A549 (cell line): ENCODE results near the gene CNIH2. TPM values are rescaled to one million over a fixed set of nuclear protein-coding genes. Genes with fewer than 3 reads are reported as not detected.
A peak's percentile ranks its signal among the peaks of the same experiment; 100 is the strongest.

Experiments used
- ATAC-seq, 2 experiments: fragments of 200-7000 bp in 1 of 2; fragments of >200 bp in 1 of 2; cut with Nextera tagmentation in 1 of 2; cut with Tn5 transposase in 1 of 2; 3 replicates each; pipeline versions ENCODE4 v1.8.0 to v1.9.1; 2018 to 2020; ENCODE audit warnings: mild to moderate bottlenecking in 1 of 2, moderate library complexity in 1 of 2
- CTCF ChIA-PET: fragments of 300-600 bp; sonication (Branson Sonifier 250); formaldehyde crosslinking; extraction: SDS; loops from one replicate; lab custom pipeline; 2021; ENCODE audit warnings: antibody characterized with exemption, inconsistent platforms; lab: Yijun Ruan, JAX
- POLR2A ChIA-PET: fragments of 350-600 bp; formaldehyde crosslinking; extraction: SDS; loops from one replicate; lab custom pipeline; 2021; ENCODE audit warnings: antibody characterized with exemption, inconsistent platforms; lab: Yijun Ruan, JAX
- DNase-seq, 2 experiments: peaks; one replicate each; pipeline versions ENCODE4 v3.0.0 to v3.0.0-alpha.2; 2011 to 2016; ENCODE audit warnings: low read depth in 1 of 2, low spot score in 1 of 2
- FAIRE-seq: peaks from 2 replicates; lab custom pipeline; 2011; peaks lifted over from hg19 to GRCh38; lab: Jason Lieb, UNC
- H3K27ac ChIP-seq, 2 experiments: fragments of >200 bp; sonication (Bioruptor Twin); formaldehyde crosslinking; 3 replicates each; pipeline ENCODE4 v1.5.1; 2016 to 2017
- H3K4me1 ChIP-seq: fragments of >200 bp; sonication (Bioruptor Twin); formaldehyde crosslinking; 3 replicates; pipeline ENCODE4 v1.6.1; 2016
- H3K4me2 ChIP-seq: fragments of >200 bp; sonication (Bioruptor Twin); formaldehyde crosslinking; 3 replicates; pipeline ENCODE4 v1.6.1; 2016
- H3K4me3 ChIP-seq: fragments of >200 bp; sonication (Bioruptor Twin); formaldehyde crosslinking; 3 replicates; pipeline ENCODE4 v1.5.1; 2016
- H3K9me3 ChIP-seq: fragments of >200 bp; sonication (Bioruptor Twin); formaldehyde crosslinking; 3 replicates; pipeline ENCODE4 v1.6.1; 2016
- CBX8 ChIP-seq: fragments of 200-600 bp; sonication (generic); IDR thresholded peaks from 2 replicates; pipeline ENCODE4 v1.6.1; 2016
- ESRRA ChIP-seq: fragments of 150-350 bp; IDR thresholded peaks from 2 replicates; pipeline ENCODE4 v1.6.1; 2014; ENCODE audit warnings: mild to moderate bottlenecking, low read length, borderline replicate concordance
- HDAC2 ChIP-seq: fragments of 200-600 bp; sonication (generic); IDR thresholded peaks from 2 replicates; pipeline ENCODE4 v1.6.1; 2016
- HOXB5 ChIP-seq: fragments of 250-450 bp; sonication (Bioruptor Pico); IDR thresholded peaks from 2 replicates; pipeline ENCODE4 v1.5.0; 2020; ENCODE audit warnings: mild to moderate bottlenecking, moderate library complexity
- JUN ChIP-seq, 2 experiments: fragments of >200 bp; sonication (Bioruptor Twin); formaldehyde crosslinking; IDR thresholded peaks; 2 replicates in 1 of 2; 3 replicates in 1 of 2; pipeline ENCODE4 v1.6.1; 2016 to 2017
- JUNB ChIP-seq: fragments of >200 bp; sonication (Bioruptor Twin); formaldehyde crosslinking; IDR thresholded peaks from 2 replicates; pipeline ENCODE4 v1.6.1; 2016
- KDM1A ChIP-seq: fragments of 200-600 bp; sonication (generic); IDR thresholded peaks from 2 replicates; pipeline ENCODE4 v1.6.1; 2016; ENCODE audit warnings: low read depth, mild to moderate bottlenecking
- KDM5A ChIP-seq: fragments of 200-600 bp; sonication (generic); IDR thresholded peaks from 2 replicates; pipeline ENCODE4 v1.6.1; 2016; ENCODE audit warnings: antibody characterized with exemption, mild to moderate bottlenecking
- MAFK ChIP-seq: fragments of 450-650 bp; IDR thresholded peaks from 2 replicates; pipeline ENCODE4 v1.6.1; 2014; ENCODE audit not compliant: partially characterized antibody
- MAZ ChIP-seq: fragments of 150-350 bp; IDR thresholded peaks from 2 replicates; pipeline ENCODE4 v1.6.1; 2014; ENCODE audit warnings: antibody characterized with exemption, low read depth, low read length, borderline replicate concordance
- MYC ChIP-seq: IDR thresholded peaks from 2 replicates; pipeline ENCODE4 v1.6.1; 2012; ENCODE audit warnings: mild to moderate bottlenecking, inconsistent platforms, low read length, improper control_type of control experiment, borderline replicate concordance
- NFE2L2 ChIP-seq: fragments of 150-350 bp; conservative IDR thresholded peaks from 2 replicates; pipeline ENCODE4 v1.6.1; 2014; ENCODE audit warnings: low read length
- NPAS2 ChIP-seq: fragments of 250-450 bp; sonication (Bioruptor Pico); IDR thresholded peaks from 2 replicates; pipeline ENCODE4 v1.8.0; 2022; ENCODE audit warnings: mild to moderate bottlenecking, moderate library complexity, borderline replicate concordance
- POLR2A ChIP-seq: IDR thresholded peaks from 2 replicates; pipeline ENCODE4 v1.6.1; 2012; ENCODE audit warnings: mild to moderate bottlenecking, low read length
- POLR2AphosphoS2 ChIP-seq: conservative IDR thresholded peaks from 2 replicates; pipeline ENCODE4 v1.6.1; 2012; ENCODE audit warnings: low read length, improper control_type of control experiment, inconsistent platforms
- RARB ChIP-seq: fragments of 250-450 bp; sonication (Bioruptor Pico); IDR thresholded peaks from 2 replicates; pipeline ENCODE4 v1.8.0; 2021; ENCODE audit warnings: mild to moderate bottlenecking, moderate library complexity
- RFX5 ChIP-seq: fragments of 450-650 bp; IDR thresholded peaks from 2 replicates; pipeline ENCODE4 v1.7.1; 2014; ENCODE audit warnings: antibody characterized with exemption, mild to moderate bottlenecking, moderate library complexity
- RNF2 ChIP-seq: fragments of 200-600 bp; sonication (generic); IDR thresholded peaks from 2 replicates; pipeline ENCODE4 v1.6.1; 2016; ENCODE audit warnings: low read depth, mild to moderate bottlenecking, antibody characterized with exemption, moderate library complexity, borderline replicate concordance
- SREBF2 ChIP-seq: fragments of 450-650 bp; IDR thresholded peaks from 2 replicates; pipeline ENCODE4 v1.6.1; 2014; ENCODE audit warnings: mild to moderate bottlenecking, moderate library complexity
- TFCP2L1 ChIP-seq: fragments of 250-450 bp; sonication (Bioruptor Pico); IDR thresholded peaks from 2 replicates; pipeline ENCODE4 v1.5.0; 2021; ENCODE audit warnings: mild to moderate bottlenecking
- WGBS: methylation state at CpG from one replicate; pipeline ENCODE4 v1.1.6; 2017; ENCODE audit errors: missing lambda C conversion rate; 5-methylcytosine and 5-hydroxymethylcytosine counted together
- polyA plus RNA-seq, 4 experiments: library from polyadenylated mRNA; depleted of rRNA in 3 of 4; stranded (reverse); fragments of >200 nt; fragmentation: RNase III in 1 of 4; extraction: RNeasy Plus Mini Kit Qiagen cat#74134 plus additional on column Dnase treatment in 1 of 4; gene quantifications; 2 replicates in 3 of 4; 3 replicates in 1 of 4; pipeline ENCODE4 v1.2.3, GENCODE V29; 2011 to 2017
- TF ChIP-seq, protein P1 (sequence below): fragments of >200 bp; sonication (Bioruptor Twin); formaldehyde crosslinking; IDR thresholded peaks from 3 replicates; pipeline ENCODE4 v1.5.1; 2016
- TF ChIP-seq, protein P2 (sequence below): fragments of >200 bp; sonication (Bioruptor Twin); formaldehyde crosslinking; IDR thresholded peaks from 3 replicates; pipeline ENCODE4 v1.6.1; 2016
- TF ChIP-seq, protein P3 (sequence below): fragments of 150-350 bp; IDR thresholded peaks from 2 replicates; pipeline ENCODE4 v1.6.1; 2014; ENCODE audit warnings: low read depth, mild to moderate bottlenecking, low read length
- TF ChIP-seq, protein P4 (sequence below): IDR thresholded peaks from 2 replicates; pipeline ENCODE4 v1.6.1; 2012
- TF ChIP-seq, protein P5 (sequence below): fragments of 250-450 bp; sonication (Bioruptor Pico); IDR thresholded peaks from 2 replicates; pipeline ENCODE4 v1.5.0; 2020; ENCODE audit warnings: low read depth, mild to moderate bottlenecking, moderate library complexity

Gene CNIH2
- polyA plus RNA-seq, 2 of the 4 experiments (the other 2 are of a cell fraction) = 0.98 to 1.1 TPM

DNA sequence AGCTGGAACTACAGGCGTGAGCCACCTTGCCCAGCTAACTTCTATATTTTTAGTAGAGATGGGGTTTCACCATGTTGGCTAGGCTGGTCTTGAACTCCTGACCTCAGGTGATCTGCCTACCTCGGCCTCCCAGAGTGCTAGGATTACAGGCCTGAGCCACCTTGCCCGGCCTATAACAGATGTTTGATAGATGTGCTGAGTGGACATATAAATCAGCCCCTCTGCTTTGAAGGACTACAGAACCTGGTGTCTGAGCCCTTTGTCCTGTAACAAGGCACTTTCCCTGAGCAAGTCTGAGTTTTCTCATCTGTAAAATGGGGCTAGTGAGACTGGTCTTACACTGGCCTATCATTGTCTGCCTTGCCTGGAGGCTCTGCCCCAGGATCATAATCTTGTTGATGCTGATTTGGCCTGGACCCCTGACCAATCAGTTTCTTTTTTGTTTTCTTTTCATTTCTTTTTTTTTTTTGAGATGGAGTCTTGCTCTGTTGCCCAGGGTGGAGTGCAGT is 51.2 kb downstream of the CNIH2 start:
- H3K4me1 ChIP-seq = peaks cover 37% of the 10 kb centered on the region
- no peak for FAIRE-seq
- no peaks in the 10 kb centered on the region for H3K9me3 ChIP-seq
- no peak for ATAC-seq
- H3K4me3 ChIP-seq = no peak overlapping the region
- TF ChIP-seq CBX8 (no peak), MAFK (peak; percentile 83)
- ChIA-PET CTCF (interaction anchor here (0.8 to 8.7 kb wide), 7 partner anchors 10 to 133 kb away, joined by 3 to 247 read pairs (median 5); partner anchors contain the start of genes BRMS1 and CD248), POLR2A (interaction anchor here (0.7 to 0.9 kb wide), 2 partner anchors 17 to 18 kb away, joined by 3 to 4 read pairs; no protein-coding TSS in a partner anchor)
- no peak overlapping the region for H3K4me2 ChIP-seq
- H3K27ac ChIP-seq = no peak overlapping the region
- WGBS = 92% methylated on average over 3 of the region's 3 CpGs
- no peak for DNase-seq

DNA sequence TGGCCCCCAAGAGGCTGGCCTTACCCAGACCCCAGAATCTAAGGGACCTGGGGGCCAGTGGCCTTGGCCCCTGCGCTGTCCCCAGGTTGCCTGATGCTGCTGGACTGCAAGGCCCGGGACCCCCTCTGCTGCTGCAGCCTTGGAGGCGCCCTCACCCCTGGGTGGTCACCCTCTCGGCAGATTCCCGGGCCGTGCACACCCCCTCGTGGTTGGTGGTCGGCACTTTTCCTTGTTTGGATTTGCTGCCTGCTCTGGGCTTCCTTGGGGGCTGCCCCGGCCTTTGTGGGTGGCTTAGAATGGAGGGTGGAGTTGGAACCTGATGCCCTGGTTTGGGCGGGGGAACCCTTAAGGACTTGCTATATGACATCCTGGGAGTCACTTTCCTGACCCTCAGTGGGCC is 53.0 kb downstream of the CNIH2 start:
- H3K4me2 ChIP-seq = no peak overlapping the region
- WGBS = 85% methylated on average over 2 of the region's 10 CpGs
- DNase-seq (no peak), FAIRE-seq (no peak), ATAC-seq (no peak)
- no peak overlapping the region for H3K4me3 ChIP-seq
- H3K4me1 ChIP-seq = peaks cover 35% of the 10 kb centered on the region
- ChIA-PET POLR2A (no interaction called here), CTCF (interaction anchor here (0.9 to 8.7 kb wide), 6 partner anchors 8 to 49 kb away, joined by 3 to 247 read pairs (median 15); partner anchors contain the start of genes B4GAT1, BRMS1 and CD248)
- H3K27ac ChIP-seq = no peak overlapping the region
- no peak for TF ChIP-seq ESRRA
- TF ChIP-seq RFX5 = no peak
- no peak for TF ChIP-seq NPAS2 (CRISPR knock-in tag)
- no peak for TF ChIP-seq SREBF2
- TF ChIP-seq, protein P1, sequence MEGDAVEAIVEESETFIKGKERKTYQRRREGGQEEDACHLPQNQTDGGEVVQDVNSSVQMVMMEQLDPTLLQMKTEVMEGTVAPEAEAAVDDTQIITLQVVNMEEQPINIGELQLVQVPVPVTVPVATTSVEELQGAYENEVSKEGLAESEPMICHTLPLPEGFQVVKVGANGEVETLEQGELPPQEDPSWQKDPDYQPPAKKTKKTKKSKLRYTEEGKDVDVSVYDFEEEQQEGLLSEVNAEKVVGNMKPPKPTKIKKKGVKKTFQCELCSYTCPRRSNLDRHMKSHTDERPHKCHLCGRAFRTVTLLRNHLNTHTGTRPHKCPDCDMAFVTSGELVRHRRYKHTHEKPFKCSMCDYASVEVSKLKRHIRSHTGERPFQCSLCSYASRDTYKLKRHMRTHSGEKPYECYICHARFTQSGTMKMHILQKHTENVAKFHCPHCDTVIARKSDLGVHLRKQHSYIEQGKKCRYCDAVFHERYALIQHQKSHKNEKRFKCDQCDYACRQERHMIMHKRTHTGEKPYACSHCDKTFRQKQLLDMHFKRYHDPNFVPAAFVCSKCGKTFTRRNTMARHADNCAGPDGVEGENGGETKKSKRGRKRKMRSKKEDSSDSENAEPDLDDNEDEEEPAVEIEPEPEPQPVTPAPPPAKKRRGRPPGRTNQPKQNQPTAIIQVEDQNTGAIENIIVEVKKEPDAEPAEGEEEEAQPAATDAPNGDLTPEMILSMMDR = no peak
- TF ChIP-seq KDM1A = no peak
- TF ChIP-seq TFCP2L1 = no peak
- TF ChIP-seq JUNB = no peak
- TF ChIP-seq HOXB5 = no peak
- TF ChIP-seq MYC = no peak
- TF ChIP-seq, protein P2, sequence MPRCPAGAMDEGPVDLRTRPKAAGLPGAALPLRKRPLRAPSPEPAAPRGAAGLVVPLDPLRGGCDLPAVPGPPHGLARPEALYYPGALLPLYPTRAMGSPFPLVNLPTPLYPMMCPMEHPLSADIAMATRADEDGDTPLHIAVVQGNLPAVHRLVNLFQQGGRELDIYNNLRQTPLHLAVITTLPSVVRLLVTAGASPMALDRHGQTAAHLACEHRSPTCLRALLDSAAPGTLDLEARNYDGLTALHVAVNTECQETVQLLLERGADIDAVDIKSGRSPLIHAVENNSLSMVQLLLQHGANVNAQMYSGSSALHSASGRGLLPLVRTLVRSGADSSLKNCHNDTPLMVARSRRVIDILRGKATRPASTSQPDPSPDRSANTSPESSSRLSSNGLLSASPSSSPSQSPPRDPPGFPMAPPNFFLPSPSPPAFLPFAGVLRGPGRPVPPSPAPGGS = no peak
- TF ChIP-seq RARB (CRISPR knock-in tag) = no peak
- TF ChIP-seq RNF2 = no peak
- no peak for TF ChIP-seq JUN (IDR thresholded peaks at IDR 0.05)
- TF ChIP-seq HDAC2 = no peak
- TF ChIP-seq MAZ = no peak
- no peaks in the 10 kb centered on the region for H3K9me3 ChIP-seq

DNA sequence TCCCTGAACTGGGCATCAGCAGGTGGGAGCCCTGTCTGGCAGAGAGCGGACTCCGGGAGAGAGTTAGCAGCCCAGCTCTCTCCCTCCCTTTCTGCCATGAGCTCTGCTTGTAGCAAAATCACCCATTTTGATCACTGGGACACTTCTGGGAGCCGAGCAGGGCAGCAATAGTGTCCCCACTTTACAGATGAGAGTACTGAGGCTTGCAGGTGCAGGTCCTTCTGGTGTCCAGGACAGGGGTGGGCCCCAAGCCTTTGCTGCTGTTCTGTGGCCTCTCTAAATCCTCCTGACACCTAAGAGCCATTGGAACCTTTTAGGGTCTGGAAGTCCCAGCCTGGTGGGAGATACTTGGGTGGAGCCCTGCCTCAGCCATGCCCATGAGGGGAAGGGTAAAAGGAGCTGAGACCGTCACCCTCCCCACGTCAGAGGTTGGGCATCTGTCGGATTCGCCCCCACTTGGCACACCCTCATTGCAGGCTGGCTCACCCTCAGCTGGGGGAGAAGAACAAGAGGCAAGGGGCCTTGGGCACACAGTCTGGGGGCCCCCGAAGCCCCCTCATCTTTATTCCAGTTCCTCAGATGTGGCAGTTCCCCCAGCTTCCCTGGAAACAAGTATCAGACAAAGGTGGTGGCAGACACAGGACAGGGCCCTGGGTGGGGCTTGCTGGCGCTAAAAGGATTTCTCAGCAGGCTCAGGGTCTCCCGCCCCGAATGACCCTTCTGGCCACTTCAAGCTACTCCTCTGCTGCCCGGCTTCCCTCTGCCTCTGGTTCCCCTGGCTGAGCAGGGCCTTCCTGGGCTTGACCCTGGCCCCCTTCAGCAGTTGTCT is 53.8 kb downstream of the CNIH2 start:
- POLR2A ChIA-PET = no interaction called here
- DNase-seq (no peak), FAIRE-seq (no peak), ATAC-seq (no peak)
- Histone ChIP-seq H3K4me1 (peaks cover 31% of the 10 kb centered on the region), H3K9me3 (no peaks in the 10 kb centered on the region), H3K27ac (no peak overlapping the region), H3K4me3 (no peak overlapping the region), H3K4me2 (no peak overlapping the region)
- 89% methylated on average over 12 of the region's 12 CpGs for WGBS
- TF ChIP-seq, protein P3, sequence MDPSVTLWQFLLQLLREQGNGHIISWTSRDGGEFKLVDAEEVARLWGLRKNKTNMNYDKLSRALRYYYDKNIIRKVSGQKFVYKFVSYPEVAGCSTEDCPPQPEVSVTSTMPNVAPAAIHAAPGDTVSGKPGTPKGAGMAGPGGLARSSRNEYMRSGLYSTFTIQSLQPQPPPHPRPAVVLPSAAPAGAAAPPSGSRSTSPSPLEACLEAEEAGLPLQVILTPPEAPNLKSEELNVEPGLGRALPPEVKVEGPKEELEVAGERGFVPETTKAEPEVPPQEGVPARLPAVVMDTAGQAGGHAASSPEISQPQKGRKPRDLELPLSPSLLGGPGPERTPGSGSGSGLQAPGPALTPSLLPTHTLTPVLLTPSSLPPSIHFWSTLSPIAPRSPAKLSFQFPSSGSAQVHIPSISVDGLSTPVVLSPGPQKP = no peak
- TF ChIP-seq NFE2L2 (no peak), TFCP2L1 (no peak), POLR2AphosphoS2 (no peak), POLR2A (no peak), RFX5 (no peak), KDM1A (no peak), SREBF2 (no peak), JUNB (no peak), JUN (IDR thresholded peaks at IDR 0.05) (no peak), KDM5A (no peak)
- TF ChIP-seq, protein P2 = no peak
- TF ChIP-seq, protein P4, sequence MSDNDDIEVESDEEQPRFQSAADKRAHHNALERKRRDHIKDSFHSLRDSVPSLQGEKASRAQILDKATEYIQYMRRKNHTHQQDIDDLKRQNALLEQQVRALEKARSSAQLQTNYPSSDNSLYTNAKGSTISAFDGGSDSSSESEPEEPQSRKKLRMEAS = no peak
- TF ChIP-seq, protein P5, sequence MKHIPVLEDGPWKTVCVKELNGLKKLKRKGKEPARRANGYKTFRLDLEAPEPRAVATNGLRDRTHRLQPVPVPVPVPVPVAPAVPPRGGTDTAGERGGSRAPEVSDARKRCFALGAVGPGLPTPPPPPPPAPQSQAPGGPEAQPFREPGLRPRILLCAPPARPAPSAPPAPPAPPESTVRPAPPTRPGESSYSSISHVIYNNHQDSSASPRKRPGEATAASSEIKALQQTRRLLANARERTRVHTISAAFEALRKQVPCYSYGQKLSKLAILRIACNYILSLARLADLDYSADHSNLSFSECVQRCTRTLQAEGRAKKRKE (CRISPR knock-in tag) = no peak
- CTCF ChIA-PET = interaction anchor here (0.9 to 8.7 kb wide), 8 partner anchors 7 to 77 kb away, joined by 3 to 247 read pairs (median 8); partner anchors contain the start of genes B4GAT1, BRMS1 and CD248
